Measurements from ENCODE around the gene TNS1. TPM values are rescaled to one million over a fixed set of nuclear protein-coding genes. Genes with fewer than 3 reads are reported as not detected.

The TNS1 gene
- total and polyA plus RNA-seq, 4 donors: 46.9 to 64.5 (median 58.1) TPM

DNA sequence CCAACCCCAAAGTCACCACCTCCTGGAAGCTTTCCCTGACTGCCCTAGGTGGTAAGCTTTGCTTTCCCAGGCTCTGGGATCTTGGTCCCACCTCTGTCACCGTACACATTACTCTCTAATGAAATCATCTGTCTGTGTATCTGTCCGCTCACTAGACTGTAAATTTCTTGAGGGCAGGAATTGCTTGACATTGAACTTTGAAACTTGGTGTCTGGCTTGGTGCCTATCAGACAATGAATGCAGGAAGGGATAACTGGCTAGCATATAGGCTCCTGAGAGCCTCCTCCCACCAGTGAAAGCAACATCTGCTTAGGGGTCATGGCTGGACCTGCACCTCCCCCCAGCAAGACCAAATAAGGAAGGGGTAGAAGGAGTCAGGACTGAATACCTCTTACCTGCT, 155.7 kb downstream of the TNS1 start:
- Histone ChIP-seq H3K27ac (ENCODE audit: low read depth, low read length) (no peak overlapping the region), H3K4me3 (ENCODE audit: low read depth, low read length) (no peak overlapping the region), H3K4me1 (ENCODE audit: control insufficient read depth, insufficient read depth, low read length) (peaks cover 24% of the 10 kb centered on the region), H3K27me3 (ENCODE audit: control insufficient read depth, insufficient read depth, low read length) (no peaks in the 10 kb centered on the region), H3K36me3 (ENCODE audit: control insufficient read depth, insufficient read depth, low read length) (peaks cover 51% of the 10 kb centered on the region), H3K9me3 (ENCODE audit: control insufficient read depth, insufficient read depth, low read length) (peaks cover 6% of the 10 kb centered on the region)
- WGBS (ENCODE audit: insufficient coverage): 100% methylated on average over 1 of the region's 2 CpGs
- no peak for DNase-seq (ENCODE audit: low read depth in 4 of 6, low spot score in 6 of 6)

DNA sequence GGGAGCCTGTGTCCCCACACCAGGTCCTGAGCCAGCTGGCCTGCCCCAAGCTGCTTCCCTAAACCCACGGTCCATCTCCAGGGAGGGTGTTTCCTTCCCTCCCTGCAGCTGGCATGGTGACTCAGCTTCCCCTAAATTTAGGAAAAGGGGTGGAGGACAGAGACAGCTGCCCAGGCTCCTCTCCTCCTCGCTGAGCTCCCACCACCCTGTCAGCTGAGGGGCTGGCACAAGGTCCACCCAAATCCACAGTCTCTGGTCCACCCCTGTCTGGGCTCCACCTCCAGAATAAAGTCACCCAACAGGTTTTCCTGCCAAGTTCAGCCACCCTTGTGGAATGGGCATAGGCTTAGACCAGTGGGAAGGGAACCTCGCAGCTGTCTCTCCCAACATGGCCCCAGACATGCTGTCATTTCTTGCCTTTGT, 156.5 kb downstream of the TNS1 start:
- Histone ChIP-seq H3K27ac (ENCODE audit: low read depth, low read length) (no peak overlapping the region), H3K27me3 (ENCODE audit: control insufficient read depth, insufficient read depth, low read length) (no peaks in the 10 kb centered on the region), H3K4me3 (ENCODE audit: low read depth, low read length) (no peak overlapping the region), H3K9me3 (ENCODE audit: control insufficient read depth, insufficient read depth, low read length) (peaks cover 6% of the 10 kb centered on the region), H3K4me1 (ENCODE audit: control insufficient read depth, insufficient read depth, low read length) (peaks cover 23% of the 10 kb centered on the region), H3K36me3 (ENCODE audit: control insufficient read depth, insufficient read depth, low read length) (peaks cover 57% of the 10 kb centered on the region)
- no peak for DNase-seq (ENCODE audit: low read depth in 4 of 6, low spot score in 6 of 6)
- 93% methylated on average over 2 of the region's 3 CpGs for WGBS (ENCODE audit: insufficient coverage)

- Histone ChIP-seq H3K36me3 (ENCODE audit: control insufficient read depth, insufficient read depth, low read length) (peaks cover 67% of the 10 kb centered on the region), H3K27ac (ENCODE audit: low read depth, low read length) (no peak overlapping the region), H3K9me3 (ENCODE audit: control insufficient read depth, insufficient read depth, low read length) (peaks cover 6% of the 10 kb centered on the region), H3K4me1 (ENCODE audit: control insufficient read depth, insufficient read depth, low read length) (peaks cover 24% of the 10 kb centered on the region), H3K27me3 (ENCODE audit: control insufficient read depth, insufficient read depth, low read length) (no peaks in the 10 kb centered on the region), H3K4me3 (ENCODE audit: low read depth, low read length) (no peak overlapping the region)
- WGBS (ENCODE audit: insufficient coverage): 100% methylated on average over 1 of the region's 1 CpG
- no peak for DNase-seq (ENCODE audit: low read depth in 4 of 6, low spot score in 6 of 6)
These were observed 157.5 kb downstream of the TNS1 start for GRCh38 chr2:217845301-217845700.

GRCh38 chr2:217844696-217845095, 158.1 kb downstream of the TNS1 start:
- Histone ChIP-seq H3K27ac (ENCODE audit: low read depth, low read length) (no peak overlapping the region), H3K36me3 (ENCODE audit: control insufficient read depth, insufficient read depth, low read length) (peaks cover 67% of the 10 kb centered on the region), H3K4me1 (ENCODE audit: control insufficient read depth, insufficient read depth, low read length) (peaks cover 24% of the 10 kb centered on the region), H3K4me3 (ENCODE audit: low read depth, low read length) (no peak overlapping the region), H3K27me3 (ENCODE audit: control insufficient read depth, insufficient read depth, low read length) (no peaks in the 10 kb centered on the region), H3K9me3 (ENCODE audit: control insufficient read depth, insufficient read depth, low read length) (peaks cover 6% of the 10 kb centered on the region)
- no CpG with 5 or more reads among the region's 1 CpG for WGBS (ENCODE audit: insufficient coverage)
- no peak for DNase-seq (ENCODE audit: low read depth in 4 of 6, low spot score in 6 of 6)

- Histone ChIP-seq H3K36me3 (ENCODE audit: control insufficient read depth, insufficient read depth, low read length) (peaks cover 63% of the 10 kb centered on the region), H3K27me3 (ENCODE audit: control insufficient read depth, insufficient read depth, low read length) (no peaks in the 10 kb centered on the region)
- 75% methylated on average over 1 of the region's 1 CpG for WGBS (ENCODE audit: insufficient coverage)
These were observed 159.5 kb downstream of the TNS1 start for GRCh38 chr2:217843324-217843723.

GRCh38 chr2:217842017-217842416, 160.8 kb downstream of the TNS1 start:
- 81% methylated on average over 2 of the region's 2 CpGs for WGBS (ENCODE audit: insufficient coverage)
- Histone ChIP-seq H3K4me1 (ENCODE audit: control insufficient read depth, insufficient read depth, low read length) (peaks cover 49% of the 10 kb centered on the region), H3K27me3 (ENCODE audit: control insufficient read depth, insufficient read depth, low read length) (no peaks in the 10 kb centered on the region), H3K4me3 (ENCODE audit: low read depth, low read length) (no peak overlapping the region), H3K27ac (ENCODE audit: low read depth, low read length) (no peak overlapping the region), H3K9me3 (ENCODE audit: control insufficient read depth, insufficient read depth, low read length) (peaks cover 6% of the 10 kb centered on the region), H3K36me3 (ENCODE audit: control insufficient read depth, insufficient read depth, low read length) (peaks cover 53% of the 10 kb centered on the region)
- DNase-seq (ENCODE audit: low read depth in 4 of 6, low spot score in 6 of 6): no peak

More at GRCh38 chr2:217843324-217843723, 159.5 kb downstream of the TNS1 start:
- H3K9me3 ChIP-seq (ENCODE audit: control insufficient read depth, insufficient read depth, low read length): peaks cover 6% of the 10 kb centered on the region
- no peak overlapping the region for H3K27ac ChIP-seq (ENCODE audit: low read depth, low read length)
- no peak overlapping the region for H3K4me3 ChIP-seq (ENCODE audit: low read depth, low read length)
- peaks cover 36% of the 10 kb centered on the region for H3K4me1 ChIP-seq (ENCODE audit: control insufficient read depth, insufficient read depth, low read length)
- DNase-seq (ENCODE audit: low read depth in 4 of 6, low spot score in 6 of 6): no peak

GRCh38 chr2:217840522-217840921, 162.3 kb downstream of the TNS1 start:
- peak in 1 of 6 donors; percentile 22 for DNase-seq (ENCODE audit: low read depth in 4 of 6, low spot score in 6 of 6)
- no peaks in the 10 kb centered on the region for H3K27me3 ChIP-seq (ENCODE audit: control insufficient read depth, insufficient read depth, low read length)
- peaks cover 2% of the 10 kb centered on the region for H3K9me3 ChIP-seq (ENCODE audit: control insufficient read depth, insufficient read depth, low read length)
- H3K27ac ChIP-seq (ENCODE audit: low read depth, low read length): peak overlapping the region; percentile 87
- peaks cover 62% of the 10 kb centered on the region for H3K4me1 ChIP-seq (ENCODE audit: control insufficient read depth, insufficient read depth, low read length)
- H3K4me3 ChIP-seq (ENCODE audit: low read depth, low read length): no peak overlapping the region
- peaks cover 47% of the 10 kb centered on the region for H3K36me3 ChIP-seq (ENCODE audit: control insufficient read depth, insufficient read depth, low read length)
- 80% methylated on average over 3 of the region's 3 CpGs for WGBS (ENCODE audit: insufficient coverage)

DNA sequence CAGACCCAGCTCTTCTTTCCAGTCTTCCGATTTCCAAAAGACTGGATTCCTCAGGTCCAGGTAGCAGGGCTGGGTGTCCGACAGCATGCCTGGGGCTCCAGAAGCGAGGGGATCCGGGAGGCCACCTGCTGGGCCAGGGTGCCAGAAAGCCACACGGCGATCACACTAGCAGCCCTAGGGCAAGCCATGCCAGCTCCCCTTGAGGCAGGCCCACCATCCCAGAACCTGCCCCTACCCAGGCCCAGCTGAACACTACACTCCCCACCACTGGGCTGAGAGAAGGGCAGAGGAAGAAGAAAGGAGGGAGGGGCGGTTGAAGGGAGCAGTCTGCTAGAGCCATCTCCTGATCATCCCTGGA, 163.1 kb downstream of the TNS1 start:
- 89% methylated on average over 4 of the region's 7 CpGs for WGBS (ENCODE audit: insufficient coverage)
- H3K27me3 ChIP-seq (ENCODE audit: control insufficient read depth, insufficient read depth, low read length): no peaks in the 10 kb centered on the region
- H3K9me3 ChIP-seq (ENCODE audit: control insufficient read depth, insufficient read depth, low read length): no peaks in the 10 kb centered on the region
- no peak overlapping the region for H3K4me3 ChIP-seq (ENCODE audit: low read depth, low read length)
- DNase-seq (ENCODE audit: low read depth in 4 of 6, low spot score in 6 of 6): no peak
- H3K36me3 ChIP-seq (ENCODE audit: control insufficient read depth, insufficient read depth, low read length): peaks cover 51% of the 10 kb centered on the region
- H3K4me1 ChIP-seq (ENCODE audit: control insufficient read depth, insufficient read depth, low read length): peaks cover 62% of the 10 kb centered on the region
- H3K27ac ChIP-seq (ENCODE audit: low read depth, low read length): peak overlapping the region; percentile 87

- peaks cover 62% of the 10 kb centered on the region for H3K4me1 ChIP-seq (ENCODE audit: control insufficient read depth, insufficient read depth, low read length)
- DNase-seq (ENCODE audit: low read depth in 4 of 6, low spot score in 6 of 6): peak in 2 of 6 donors; percentile 18 to 35
- WGBS (ENCODE audit: insufficient coverage): 54% methylated on average over 10 of the region's 10 CpGs
These were observed 163.6 kb downstream of the TNS1 start for GRCh38 chr2:217839073-217839749.

GRCh38 chr2:217838409-217838831, 164.4 kb downstream of the TNS1 start:
- Histone ChIP-seq H3K36me3 (ENCODE audit: control insufficient read depth, insufficient read depth, low read length) (peaks cover 57% of the 10 kb centered on the region), H3K4me3 (ENCODE audit: low read depth, low read length) (no peak overlapping the region), H3K27me3 (ENCODE audit: control insufficient read depth, insufficient read depth, low read length) (no peaks in the 10 kb centered on the region), H3K4me1 (ENCODE audit: control insufficient read depth, insufficient read depth, low read length) (peaks cover 62% of the 10 kb centered on the region), H3K9me3 (ENCODE audit: control insufficient read depth, insufficient read depth, low read length) (no peaks in the 10 kb centered on the region), H3K27ac (ENCODE audit: low read depth, low read length) (peak overlapping the region; percentile 87)
- 46% methylated on average over 3 of the region's 5 CpGs for WGBS (ENCODE audit: insufficient coverage)
- peak in 3 of 6 donors; percentile 38 to 83 (median 72) for DNase-seq (ENCODE audit: low read depth in 4 of 6, low spot score in 6 of 6)

More at GRCh38 chr2:217839073-217839749, 163.6 kb downstream of the TNS1 start:
- Histone ChIP-seq H3K9me3 (ENCODE audit: control insufficient read depth, insufficient read depth, low read length) (no peaks in the 10 kb centered on the region), H3K27ac (ENCODE audit: low read depth, low read length) (peak overlapping the region; percentile 87), H3K36me3 (ENCODE audit: control insufficient read depth, insufficient read depth, low read length) (peaks cover 55% of the 10 kb centered on the region), H3K27me3 (ENCODE audit: control insufficient read depth, insufficient read depth, low read length) (no peaks in the 10 kb centered on the region), H3K4me3 (ENCODE audit: low read depth, low read length) (no peak overlapping the region)

Data from spinal cord (tissue), 10 donors.